Stimulated activated CD8-positive, alpha-beta memory T cell treated with anti-CD3 and anti-CD28 coated beads, Interleukin-15, amount 100 ng/mL, for 4 hours (primary cell): ENCODE data around the gene TEX26.

Experiments used
- DNase-seq, 2 donors: peaks; one replicate each; pipeline ENCODE4 v3.0.0-alpha.2; 2020; ENCODE audit warnings: low read depth in 2 of 2

Gene TEX26

DNA sequence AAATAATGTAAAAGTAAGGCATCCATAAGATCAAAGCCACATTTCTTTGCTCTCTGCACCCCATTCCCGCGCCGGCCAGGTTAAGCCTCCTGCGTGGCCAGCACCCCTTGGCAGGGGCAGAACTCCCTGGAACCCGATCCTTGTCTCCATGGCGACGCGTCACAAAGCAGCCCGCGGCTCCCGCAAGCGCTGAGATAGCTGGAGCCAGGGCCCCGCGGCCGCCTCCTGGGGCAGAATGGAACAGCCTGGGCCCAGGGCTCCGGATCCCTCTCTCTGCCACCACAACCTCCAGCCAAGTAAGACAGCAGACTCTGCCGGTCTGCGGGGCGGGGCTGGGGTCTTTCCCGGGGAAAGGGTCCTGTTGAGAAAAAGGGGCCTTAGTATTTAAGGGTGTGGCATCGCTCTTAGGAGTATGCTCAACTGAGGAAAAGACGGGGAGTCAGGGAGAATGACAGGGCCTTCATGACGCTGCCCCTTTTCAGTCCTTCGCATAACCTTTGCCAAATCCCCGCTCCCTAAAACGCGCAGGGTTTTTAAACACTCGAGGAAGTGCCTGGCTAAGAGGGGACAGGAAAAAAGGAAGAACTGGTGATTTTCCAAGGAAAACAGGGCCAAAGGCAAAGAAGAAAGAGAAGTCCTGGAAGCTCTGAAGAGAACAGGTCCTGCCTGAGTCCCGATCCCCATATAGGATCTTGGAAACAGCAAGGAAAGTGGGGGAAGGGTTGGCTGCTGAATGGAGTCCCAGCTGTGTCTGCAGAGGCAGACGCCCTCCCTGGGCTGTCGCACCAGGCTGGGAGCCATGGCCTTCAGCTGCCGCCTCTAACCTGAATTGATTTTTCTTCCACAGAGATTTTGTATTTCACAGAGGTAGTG is at the start of gene TEX26:
Gene TEX26, plus strand, starts transcription at position 176 of the 873 bp plus-strand sequence. Its CDS starts 60 bp downstream, at position 236.
- DNase-seq: no peak

DNA sequence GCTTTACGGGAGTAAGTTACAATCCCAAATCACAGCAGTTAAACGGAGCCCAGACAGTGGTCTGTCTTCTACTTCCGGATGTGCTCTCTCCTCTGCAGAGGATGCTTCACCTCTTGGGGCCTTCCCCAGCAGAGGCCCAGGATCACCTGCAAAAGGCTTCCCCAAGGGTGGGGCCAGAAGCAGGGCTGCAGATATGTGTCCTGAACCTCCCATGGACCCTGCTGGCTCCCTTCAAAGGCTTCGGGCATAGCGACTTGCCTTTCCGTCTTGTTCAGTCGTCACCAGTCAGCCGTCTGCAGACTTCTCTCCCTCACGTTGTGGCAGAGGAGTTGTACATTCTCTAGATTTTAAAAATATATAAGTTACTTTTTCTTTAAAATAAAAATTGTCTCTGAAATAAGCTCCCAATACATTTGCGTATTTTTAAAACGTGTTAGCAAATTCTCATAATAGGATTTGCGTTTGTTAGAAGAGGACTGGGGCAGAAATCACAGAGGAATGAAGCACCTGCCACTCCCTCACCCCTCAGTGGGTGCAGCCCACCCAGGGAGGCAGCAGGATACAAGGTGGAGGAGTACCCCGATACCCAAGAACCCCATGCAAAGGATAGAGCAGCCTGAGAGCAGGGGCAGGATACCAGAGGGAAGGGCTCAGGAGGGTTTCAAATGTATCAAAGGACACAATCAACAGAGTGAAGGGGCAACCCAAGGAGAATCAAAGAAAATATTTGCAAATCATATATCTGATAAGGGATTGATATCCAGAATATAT is 49.3 kb upstream of the TEX26 start:
- DNase-seq: no peak

DNA sequence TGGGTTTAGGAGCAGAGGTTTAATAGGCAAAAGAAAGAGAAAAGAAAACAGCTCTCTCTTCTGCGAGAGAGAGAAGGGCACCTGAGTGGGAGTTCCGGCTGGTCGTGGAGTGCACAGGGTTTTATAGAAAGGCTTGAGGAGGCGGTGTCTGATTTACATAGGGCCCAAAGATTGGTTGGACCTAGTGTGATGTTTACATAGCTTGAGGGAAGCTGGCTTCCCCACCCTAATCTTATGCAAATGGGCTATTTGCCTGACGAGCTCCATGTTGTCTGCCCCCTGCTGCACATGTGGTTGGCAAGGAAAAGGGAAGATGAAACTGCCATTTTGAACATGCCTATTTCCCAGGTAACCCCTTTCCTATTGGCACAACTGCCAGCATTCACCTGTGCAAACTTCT is 47.9 kb upstream of the TEX26 start:
- DNase-seq: no peak

DNA sequence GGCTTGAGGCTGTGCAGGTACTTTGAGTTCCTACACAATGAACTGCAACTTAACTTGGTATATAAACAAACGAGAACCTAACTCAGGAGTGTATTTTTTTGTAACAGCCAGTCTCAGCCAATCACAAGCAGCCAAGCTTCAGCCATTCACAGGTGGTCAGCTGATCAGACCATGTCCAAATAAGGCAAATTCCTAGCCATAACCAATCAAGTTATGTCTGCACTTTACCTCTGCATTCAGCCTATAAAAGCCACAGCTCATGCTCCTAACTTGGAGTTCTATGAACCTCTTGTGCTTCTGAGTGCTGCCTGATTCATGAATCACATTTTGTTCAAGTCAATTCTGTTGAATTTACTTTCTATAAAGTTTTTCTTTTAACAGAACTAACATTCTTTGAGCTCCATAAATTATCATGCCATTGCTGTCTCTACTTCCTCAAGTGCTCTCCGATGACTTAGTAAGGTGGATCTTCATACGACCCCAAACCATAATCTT is 43.2 kb upstream of the TEX26 start:
- DNase-seq: no peak

DNA sequence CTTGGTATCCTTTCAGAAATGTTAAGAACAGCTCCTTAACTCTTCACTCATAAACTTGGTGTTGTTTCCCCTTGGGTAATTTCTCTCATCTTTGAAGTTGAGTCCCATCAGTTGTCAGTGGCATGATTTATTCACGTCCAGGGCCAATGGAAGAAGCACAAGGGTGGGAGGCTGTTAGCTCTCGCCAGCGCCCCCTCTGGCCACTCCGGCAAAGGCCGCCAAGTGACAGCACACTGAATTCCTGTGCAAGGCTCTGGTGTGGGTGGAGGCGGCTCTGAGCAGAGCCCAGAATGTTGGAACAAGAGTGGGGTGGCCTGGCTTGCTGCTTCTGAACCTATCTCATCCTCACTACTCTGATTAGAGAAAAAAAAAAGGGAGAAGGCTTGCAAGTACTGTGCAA is 39.5 kb upstream of the TEX26 start:
- DNase-seq: no peak

DNA sequence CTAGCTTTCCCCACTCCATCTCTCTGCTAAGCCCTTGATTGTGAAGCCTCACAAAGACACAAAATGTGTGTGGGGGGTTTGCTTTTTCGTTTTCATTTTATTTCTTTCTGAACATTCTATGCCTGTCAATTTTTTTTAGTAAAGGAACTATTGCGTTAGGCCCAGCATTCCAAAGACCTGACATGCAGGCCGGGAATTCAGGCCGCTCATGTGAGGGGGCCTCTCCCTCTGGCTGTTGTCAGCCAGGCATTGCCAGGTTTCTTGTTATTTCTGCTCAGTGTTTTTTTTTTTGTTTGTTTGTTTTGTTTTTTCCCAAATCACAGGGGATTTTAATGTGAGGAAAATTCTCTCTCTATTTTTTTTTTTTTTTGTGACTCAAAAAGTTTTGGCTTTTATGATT is 36.7 kb upstream of the TEX26 start:
- no peak for DNase-seq

DNA sequence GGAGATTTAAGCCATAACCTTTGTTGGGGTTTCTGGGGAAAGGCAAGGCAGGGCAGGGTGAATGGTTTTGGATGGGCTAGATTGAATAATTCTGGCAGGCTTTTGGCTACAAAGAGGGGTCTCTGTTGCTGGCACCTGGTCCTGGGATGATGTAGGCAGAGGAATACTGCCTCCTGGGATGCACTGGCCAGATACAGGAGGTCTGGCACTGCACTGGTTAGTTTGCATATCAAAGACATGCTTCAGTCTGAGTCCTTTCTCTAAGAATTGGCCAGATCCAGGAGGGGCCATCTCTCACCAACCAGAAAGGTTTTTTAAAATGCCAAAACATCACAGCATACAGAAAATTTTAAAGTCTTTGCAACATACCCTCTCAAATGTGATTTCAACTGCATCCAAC is 34.4 kb upstream of the TEX26 start:
- no peak for DNase-seq

DNA sequence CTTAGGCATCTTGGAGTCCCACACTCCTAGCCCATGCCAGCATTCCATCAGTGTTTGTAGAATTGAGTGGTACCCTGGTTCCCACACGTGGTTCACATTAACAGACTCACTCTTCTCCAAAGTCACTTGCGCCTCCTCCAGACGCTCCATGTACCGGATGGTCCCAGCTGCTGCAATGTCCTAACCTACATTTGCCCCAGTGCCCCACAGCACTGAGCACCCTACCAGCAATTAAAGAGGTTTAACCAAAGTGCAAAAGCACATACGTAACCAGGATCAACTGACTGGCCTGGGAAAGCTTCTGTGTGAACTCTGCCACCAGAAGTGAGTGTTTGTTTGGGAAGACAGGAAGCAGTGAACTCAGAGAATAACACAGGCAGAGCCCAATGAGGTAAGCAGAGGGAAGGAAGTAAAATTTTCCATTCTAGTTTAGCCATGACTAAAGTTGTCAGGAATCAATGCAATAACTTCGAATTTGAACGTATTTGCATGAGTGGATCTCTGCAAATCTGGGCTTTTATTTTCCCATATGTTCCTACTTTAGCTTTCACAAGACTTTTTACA is 33.7 kb upstream of the TEX26 start:
- DNase-seq: no peak

DNA sequence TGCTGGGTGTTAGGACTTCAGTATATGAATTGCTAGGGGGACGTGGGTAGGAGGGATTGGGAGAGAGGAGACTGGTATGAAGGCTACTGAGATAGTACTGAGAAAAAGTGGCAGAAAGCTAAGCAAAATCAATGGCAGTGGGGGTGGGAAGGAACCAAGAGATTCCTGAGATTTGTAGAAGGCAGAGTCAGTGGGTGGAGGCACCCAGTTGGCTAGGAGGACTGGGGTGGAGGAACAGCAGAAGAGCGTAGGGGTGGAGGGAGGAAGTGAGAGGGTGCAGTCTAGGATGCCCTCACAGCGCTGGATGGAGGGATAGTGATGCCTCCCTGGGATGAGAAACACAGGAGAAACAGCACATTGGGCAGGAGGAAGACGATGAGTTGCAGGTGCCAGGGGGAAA is 32.0 kb upstream of the TEX26 start:
- DNase-seq: no peak

DNA sequence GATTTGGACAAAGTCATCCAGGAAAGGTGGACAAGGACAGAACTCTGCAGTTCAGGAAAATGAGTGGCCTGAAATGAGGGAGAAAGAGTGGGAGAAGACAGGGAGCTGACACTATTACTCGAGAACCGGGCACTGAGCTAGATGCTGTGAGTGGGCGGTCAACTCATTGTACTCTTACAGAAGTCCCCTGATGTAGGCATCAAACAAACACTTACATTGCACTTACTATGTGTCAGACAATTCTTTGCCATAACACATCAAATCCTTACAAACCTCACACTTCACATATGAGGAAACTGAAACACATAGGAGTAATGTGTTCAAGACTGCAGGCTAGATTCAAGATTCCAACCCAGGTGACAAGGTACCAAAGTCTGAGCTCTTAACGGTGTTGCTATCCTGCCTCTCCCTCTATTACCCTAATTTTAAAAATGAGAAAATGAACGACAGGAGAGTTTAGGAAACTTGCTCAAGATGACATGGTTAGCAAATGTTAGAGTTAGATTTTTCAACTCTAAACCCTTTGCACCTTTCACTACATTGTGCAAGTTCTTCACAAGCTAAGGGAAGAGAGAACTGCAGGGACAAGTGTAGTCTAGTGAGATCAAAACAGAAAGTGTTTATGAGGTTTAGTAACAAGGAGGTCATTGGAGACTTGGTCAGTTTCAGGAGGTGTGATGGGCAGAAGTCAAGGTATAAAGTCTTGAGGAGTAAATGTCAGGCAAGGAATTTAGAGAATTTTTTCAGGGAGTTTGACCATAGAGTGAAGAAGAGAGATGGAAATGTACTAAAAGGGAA is 31.3 kb upstream of the TEX26 start:
- no peak for DNase-seq

DNA sequence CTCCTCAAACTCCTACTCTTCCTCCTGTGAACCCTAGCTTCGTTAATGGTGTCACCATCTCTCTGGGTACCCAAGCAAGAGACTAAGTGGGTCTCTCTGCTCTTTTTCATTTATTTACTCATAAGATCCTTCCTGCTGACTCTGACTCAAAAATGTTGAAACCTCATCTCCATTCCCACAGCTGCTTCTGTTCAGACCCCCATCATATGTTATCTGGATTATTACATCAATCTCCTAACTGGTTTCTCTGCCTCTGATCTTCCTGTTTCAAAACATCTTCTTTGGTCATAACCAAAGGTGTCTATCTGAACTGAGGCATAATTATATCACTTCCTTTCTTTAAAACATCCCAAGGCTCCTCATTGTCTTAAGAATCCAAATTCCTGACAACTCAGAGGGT is 28.4 kb upstream of the TEX26 start:
- no peak for DNase-seq

DNA sequence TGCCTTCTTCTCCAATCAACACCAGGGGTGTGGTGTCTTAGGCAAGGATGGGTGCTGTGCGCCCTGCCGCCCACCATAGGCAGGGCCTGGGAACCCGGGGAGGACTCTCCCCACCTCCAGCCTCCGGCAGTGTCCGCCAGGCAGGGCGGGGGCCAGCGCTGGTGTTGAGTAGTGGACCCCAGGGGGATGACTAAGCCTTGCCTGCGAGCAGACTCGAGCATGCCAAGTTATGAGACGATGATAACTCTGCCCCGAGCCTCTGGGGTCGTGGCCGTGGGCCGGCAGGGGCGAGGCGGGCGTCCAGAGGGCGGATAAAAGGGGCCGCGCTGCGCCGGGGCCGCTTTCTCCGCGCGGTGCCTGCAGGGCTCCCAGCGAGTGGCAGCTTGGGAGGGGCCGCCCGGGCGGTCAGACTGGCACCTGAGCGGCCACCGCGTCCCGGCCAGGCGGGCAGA is 26.5 kb upstream of the TEX26 start, which contains the start of gene MEDAG:
Gene MEDAG, plus strand, starts transcription at position 340 of the 452 bp plus-strand sequence. CDS start 245 bp downstream, outside the sequence.
- no peak for DNase-seq

DNA sequence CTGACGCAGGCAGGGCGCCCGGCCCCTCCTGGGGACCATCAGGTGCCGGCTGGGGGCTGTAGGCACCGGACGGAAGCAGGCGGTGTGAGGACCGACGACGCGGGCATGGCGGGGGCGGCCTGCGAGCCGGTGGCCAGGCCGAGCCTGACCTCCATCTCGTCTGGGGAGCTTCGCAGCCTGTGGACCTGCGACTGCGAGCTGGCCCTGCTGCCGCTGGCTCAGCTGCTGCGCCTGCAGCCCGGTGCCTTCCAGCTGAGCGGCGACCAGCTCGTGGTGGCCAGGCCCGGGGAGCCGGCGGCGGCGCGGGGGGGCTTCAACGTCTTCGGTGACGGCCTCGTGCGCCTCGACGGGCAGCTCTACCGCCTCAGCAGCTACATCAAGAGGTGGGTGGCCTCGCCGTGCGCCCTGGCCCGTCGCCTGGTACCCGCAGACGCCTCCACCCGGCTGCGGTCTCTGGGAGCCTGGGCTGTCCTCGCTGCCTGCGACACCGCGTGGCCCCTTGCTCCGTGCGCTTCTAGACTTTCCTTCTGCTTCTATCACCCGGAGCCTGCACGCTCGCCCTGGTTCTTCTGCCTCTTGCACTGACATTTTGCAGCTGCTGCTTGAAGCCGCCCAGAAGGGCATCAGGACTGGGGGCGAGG is 25.9 kb upstream of the TEX26 start:
- DNase-seq: no peak

DNA sequence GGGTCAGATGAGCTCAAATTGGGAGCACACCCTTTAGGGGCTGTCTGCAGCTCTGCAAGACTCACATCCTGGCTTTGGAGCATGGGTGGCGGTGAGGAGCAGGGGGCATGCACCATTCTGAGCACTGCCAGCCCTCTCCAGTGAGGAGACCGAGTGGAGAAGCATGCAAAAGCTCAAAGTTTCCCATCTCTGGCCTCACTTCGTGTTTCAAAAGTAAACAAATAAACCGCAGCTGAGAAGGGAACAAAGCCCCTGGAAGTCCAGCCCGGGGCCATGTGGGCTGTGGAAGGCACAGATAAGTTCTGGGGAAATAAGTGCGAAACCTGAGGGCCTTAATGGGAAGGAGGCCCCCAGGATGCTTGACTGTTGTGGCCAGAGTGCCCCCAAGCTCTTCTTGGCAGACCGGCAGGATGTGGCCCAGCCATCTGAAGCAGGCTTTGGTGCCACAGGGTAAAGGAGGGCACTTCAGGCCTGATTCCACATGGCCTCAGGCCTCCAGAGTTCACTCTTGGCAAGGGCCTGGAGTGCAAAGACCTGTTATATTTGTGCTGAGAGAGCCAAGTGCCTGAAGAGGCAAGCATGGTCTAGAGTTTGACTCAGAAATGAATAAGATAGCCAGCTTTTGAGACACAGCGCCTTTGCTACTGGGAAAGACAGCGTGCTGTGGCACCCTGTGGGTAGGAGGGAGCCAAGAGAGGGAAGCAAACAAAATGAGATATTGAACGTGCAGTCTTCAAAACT is 25.2 kb upstream of the TEX26 start:
- no peak for DNase-seq

DNA sequence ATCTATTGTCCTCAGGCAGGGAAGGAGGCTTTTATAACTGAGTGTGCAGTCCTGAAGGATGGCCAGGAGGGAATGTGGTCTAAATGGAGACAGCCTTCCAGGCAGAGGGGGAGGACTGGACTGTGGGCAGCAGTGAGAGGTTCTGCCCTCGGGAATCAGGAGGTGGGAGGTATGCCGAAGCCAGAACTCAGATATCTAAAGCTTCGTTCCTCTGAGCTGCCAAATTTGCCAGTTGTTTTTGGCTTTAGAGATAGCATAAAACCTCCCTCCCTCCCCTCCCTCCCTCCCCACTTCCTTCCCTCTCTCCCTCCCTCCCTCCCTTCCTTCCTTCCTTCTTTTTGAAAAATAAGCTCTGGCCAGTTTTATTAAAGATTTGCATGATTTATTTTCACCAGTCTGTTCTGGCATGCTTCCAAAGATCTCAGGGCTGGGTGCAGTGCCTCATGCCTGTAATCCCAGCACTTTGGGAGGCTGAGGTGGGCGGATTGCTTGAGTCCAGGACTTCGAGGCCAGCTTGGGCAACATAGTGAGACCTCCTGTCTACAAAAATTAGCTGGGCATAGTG is 24.0 kb upstream of the TEX26 start:
- DNase-seq: no peak

DNA sequence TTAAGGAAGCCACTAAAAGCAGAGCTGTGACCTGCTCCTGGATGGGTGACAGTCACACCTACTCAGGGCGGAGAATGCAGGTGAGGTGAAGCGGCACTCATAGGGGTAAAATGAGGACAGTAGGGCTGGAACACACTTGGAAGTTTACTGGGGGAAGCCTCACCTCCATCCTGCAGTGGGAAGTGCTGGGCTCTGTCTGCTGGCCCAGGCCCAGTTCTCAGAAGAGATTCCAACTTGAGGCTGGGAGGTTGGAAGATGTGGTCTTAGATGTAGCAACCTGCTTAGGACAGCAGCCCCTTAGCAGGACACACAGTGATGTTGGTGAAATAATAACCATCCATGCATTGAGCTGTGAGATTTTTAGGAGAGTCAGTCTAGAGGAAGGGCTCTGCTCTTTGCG is 21.8 kb upstream of the TEX26 start:
- DNase-seq: no peak

DNA sequence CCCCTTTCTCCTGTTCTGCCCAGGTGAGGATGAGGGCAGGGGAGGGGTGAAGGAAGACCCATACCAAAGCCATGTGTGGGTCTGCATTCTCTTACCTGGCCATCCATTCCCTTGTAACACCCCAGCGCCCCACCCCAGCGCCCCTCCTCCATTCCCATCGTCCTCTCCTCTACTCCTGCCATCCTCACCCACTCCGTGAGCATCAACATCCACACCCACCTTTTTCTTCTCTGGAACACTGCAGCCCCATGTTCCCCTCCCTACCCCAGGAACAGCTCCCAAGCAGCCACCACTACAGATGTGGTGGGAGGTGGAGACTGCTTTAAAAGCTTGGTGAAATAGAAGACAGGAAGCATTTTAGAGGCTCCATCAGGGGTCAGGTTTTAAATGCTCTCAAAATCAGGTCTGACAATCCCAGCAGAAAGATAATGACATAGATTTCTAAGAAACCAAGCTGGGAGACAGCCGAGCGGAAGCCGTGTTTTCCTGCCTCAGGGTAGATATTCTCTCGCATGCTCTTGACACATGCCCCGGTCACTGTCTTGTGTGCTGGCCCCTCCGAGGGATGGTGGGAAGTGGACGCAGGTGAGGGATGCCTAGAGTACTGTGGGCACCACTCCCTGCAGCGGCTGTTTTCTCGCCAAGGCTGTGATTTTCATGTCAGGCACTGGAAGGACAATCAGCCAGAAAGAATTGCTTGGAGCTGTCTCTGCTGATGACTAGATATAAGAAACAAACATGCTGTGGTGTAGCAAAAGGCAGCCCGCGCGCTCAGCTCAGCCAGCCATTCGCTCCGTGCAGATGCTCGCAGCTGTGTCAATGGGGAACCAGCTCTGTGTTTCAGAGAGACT is 16.5 kb upstream of the TEX26 start:
- DNase-seq: no peak

DNA sequence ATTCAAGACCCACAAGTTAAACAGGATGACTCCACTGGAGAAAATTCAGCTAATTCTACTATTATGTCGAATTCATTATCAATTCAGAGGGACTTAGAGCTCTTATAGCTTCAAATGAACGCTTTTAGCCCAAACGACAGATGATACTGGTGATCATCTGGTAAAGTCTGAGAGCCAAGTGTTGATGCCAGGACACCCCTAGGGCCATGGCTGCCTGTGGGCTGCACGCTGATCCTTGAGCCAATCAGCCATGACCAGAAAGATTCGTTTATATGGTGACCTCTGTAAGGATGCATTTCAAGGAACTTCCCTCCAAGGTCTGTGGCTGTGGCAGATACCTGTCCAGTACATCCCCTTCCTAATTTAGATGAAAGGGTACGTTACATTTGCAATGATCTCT is 15.5 kb upstream of the TEX26 start:
- no peak for DNase-seq
